HepG2 (cell line): ENCODE data around the gene GCN1. TPM values are rescaled to one million over a fixed set of nuclear protein-coding genes. Genes with fewer than 3 reads are reported as not detected.
A peak's percentile ranks its signal among the peaks of the same experiment; 100 is the strongest.

Experiments
- CENPT ChIP-seq: sonication (generic); formaldehyde crosslinking; IDR thresholded peaks from 2 replicates; pipeline ENCODE4 v1.8.0; 2022; ENCODE audit warnings: low read depth, mild to moderate bottlenecking, moderate library complexity, missing genetic modification reagents
- CREBL2 ChIP-seq: sonication (generic); formaldehyde crosslinking; IDR thresholded peaks from 2 replicates; pipeline ENCODE4 v1.8.1; 2023; ENCODE audit warnings: missing genetic modification reagents, mild to moderate bottlenecking, borderline replicate concordance
- ELF3 ChIP-seq: IDR thresholded peaks from 2 replicates; pipeline ENCODE4 v1.6.1; 2016; ENCODE audit warnings: missing genetic modification reagents, missing compliant biosample characterization
- GLMP ChIP-seq: sonication (generic); formaldehyde crosslinking; IDR thresholded peaks from 2 replicates; pipeline ENCODE4 v1.9.0; 2021; ENCODE audit warnings: missing genetic modification reagents, mild to moderate bottlenecking, borderline replicate concordance
- MEIS2 ChIP-seq: sonication (generic); formaldehyde crosslinking; IDR thresholded peaks from 2 replicates; pipeline ENCODE4 v1.9.0; 2021; ENCODE audit warnings: mild to moderate bottlenecking, missing genetic modification reagents
- PHB2 ChIP-seq: fragments of 450-650 bp; IDR thresholded peaks from 2 replicates; pipeline ENCODE4 v1.6.1; 2018; ENCODE audit not compliant: partially characterized antibody
- SNAPC2 ChIP-seq: sonication (generic); formaldehyde crosslinking; IDR thresholded peaks from 2 replicates; pipeline ENCODE4 v1.8.1; 2022; ENCODE audit warnings: mild to moderate bottlenecking, missing genetic modification reagents
- TCF7 ChIP-seq: sonication (generic); IDR thresholded peaks from 2 replicates; pipeline ENCODE4 v1.6.1; 2016; ENCODE audit warnings: antibody characterized with exemption, low read depth
- TGIF2 ChIP-seq: IDR thresholded peaks from 2 replicates; pipeline ENCODE4 v1.6.1; 2016; ENCODE audit warnings: control low read depth, missing compliant biosample characterization
- USF2 ChIP-seq, 2 experiments: sonication (generic) in 1 of 2; formaldehyde crosslinking in 1 of 2; IDR thresholded peaks; 2 replicates each; pipeline versions ENCODE4 v1.5.1 to v1.6.1; 2011 to 2020; ENCODE audit warnings: borderline replicate concordance in 1 of 2, low read depth in 1 of 2, low read length in 1 of 2, mild to moderate bottlenecking in 1 of 2, missing genetic modification reagents in 1 of 2, moderate library complexity in 1 of 2
- YEATS2 ChIP-seq: sonication (generic); formaldehyde crosslinking; IDR thresholded peaks from 2 replicates; pipeline ENCODE4 v1.4.0; 2020; ENCODE audit warnings: missing genetic modification reagents, borderline replicate concordance
- ZBTB34 ChIP-seq: sonication (generic); formaldehyde crosslinking; IDR thresholded peaks from 2 replicates; pipeline ENCODE4 v1.8.0; 2022; ENCODE audit warnings: mild to moderate bottlenecking, missing genetic modification reagents
- polyA plus RNA-seq, 8 experiments: library from polyadenylated mRNA; depleted of rRNA in 3 of 8; stranded (reverse) in 7 of 8; unstranded in 1 of 8; fragments of >200 nt; fragmentation: Illumina TruSeq in 4 of 8; extraction: Trizol in 4 of 8; gene quantifications; 2 replicates each; pipeline versions ENCODE4 v1.2.1 to v1.2.3, GENCODE V29; 2011 to 2016; ENCODE audit warnings: low read depth in 4 of 8, missing spikeins in 1 of 8, mixed read lengths in 1 of 8; ENCODE audit not compliant: insufficient read depth in 1 of 8
- total RNA-seq, 5 experiments: library from RNA; depleted of rRNA; stranded (reverse); fragments of >200 nt; fragmentation: Illumina TruSeq; extraction: Trizol; gene quantifications; 2 replicates each; pipeline ENCODE4 v1.2.3, GENCODE V29; 2016; ENCODE audit warnings: low read depth in 1 of 5
- TF ChIP-seq, protein P1 (sequence below): sonication (generic); formaldehyde crosslinking; IDR thresholded peaks from 2 replicates; pipeline ENCODE4 v1.4.0; 2020; ENCODE audit warnings: missing genetic modification reagents

The GCN1 gene
- total and polyA plus RNA-seq, 2 of the 13 experiments (the other 11 are each of a cell fraction or from before 2014, with no cell fraction given): 58.2 to 83.0 TPM

DNA sequence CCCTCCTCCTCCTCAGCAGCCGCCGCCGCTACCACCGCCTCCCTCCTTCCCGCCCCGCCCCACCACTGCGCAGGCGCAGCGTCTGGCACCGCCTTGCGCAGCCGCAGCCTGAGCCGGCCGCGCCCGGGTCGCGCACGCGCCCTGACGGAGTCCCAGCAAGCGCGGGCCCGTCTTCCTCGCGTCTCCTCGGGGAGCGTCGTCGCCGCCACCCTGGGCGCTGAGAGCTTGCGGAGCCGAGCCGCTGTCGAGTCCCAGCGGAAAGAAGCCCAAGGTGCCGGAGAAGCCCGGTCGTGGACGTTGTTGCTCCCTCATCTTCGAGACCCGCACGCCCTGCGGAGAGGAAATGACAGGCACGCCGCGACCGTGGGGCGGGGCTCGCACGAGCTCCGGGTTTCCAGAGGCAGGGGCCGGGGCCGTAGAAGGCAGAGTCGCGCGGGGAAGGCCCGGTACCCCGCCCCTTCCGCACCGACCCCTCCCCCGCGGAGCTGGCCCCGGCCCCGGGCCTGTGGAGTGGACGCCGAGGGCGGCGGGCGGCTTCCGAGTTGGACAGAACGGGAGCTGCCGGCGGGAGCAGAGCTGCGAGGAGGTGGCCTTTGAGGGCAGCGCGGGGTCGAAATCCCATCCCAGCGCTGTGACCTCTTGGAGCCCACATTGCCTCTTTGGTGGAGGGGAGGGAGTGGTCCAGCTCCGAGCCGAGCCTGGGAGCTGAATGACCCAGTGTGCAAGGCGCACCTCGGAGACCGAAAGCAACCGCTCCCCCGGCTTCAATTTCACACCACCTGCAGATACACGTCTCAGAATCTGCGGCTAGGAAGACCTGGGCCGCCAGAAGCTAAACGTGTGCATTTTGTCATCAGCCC, 77.5 kb downstream of the GCN1 start (continued):
- TF ChIP-seq, protein P1, sequence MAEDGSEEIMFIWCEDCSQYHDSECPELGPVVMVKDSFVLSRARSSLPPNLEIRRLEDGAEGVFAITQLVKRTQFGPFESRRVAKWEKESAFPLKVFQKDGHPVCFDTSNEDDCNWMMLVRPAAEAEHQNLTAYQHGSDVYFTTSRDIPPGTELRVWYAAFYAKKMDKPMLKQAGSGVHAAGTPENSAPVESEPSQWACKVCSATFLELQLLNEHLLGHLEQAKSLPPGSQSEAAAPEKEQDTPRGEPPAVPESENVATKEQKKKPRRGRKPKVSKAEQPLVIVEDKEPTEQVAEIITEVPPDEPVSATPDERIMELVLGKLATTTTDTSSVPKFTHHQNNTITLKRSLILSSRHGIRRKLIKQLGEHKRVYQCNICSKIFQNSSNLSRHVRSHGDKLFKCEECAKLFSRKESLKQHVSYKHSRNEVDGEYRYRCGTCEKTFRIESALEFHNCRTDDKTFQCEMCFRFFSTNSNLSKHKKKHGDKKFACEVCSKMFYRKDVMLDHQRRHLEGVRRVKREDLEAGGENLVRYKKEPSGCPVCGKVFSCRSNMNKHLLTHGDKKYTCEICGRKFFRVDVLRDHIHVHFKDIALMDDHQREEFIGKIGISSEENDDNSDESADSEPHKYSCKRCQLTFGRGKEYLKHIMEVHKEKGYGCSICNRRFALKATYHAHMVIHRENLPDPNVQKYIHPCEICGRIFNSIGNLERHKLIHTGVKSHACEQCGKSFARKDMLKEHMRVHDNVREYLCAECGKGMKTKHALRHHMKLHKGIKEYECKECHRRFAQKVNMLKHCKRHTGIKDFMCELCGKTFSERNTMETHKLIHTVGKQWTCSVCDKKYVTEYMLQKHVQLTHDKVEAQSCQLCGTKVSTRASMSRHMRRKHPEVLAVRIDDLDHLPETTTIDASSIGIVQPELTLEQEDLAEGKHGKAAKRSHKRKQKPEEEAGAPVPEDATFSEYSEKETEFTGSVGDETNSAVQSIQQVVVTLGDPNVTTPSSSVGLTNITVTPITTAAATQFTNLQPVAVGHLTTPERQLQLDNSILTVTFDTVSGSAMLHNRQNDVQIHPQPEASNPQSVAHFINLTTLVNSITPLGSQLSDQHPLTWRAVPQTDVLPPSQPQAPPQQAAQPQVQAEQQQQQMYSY (CRISPR knock-in tag): 0 out of 2 replicates have a peak, but pooled peaks have one; percentile 29
- TF ChIP-seq CENPT (CRISPR knock-in tag): peak; percentile 79; the same call in 1 of the 2 replicates
- TF ChIP-seq TCF7: no peak
- peak; percentile 65 for TF ChIP-seq ELF3 (CRISPR knock-in tag)
- TF ChIP-seq ZBTB34 (CRISPR knock-in tag): no peak
- TF ChIP-seq MEIS2 (CRISPR knock-in tag): no peak; the same call in 1 of the 2 replicates
- no peak for TF ChIP-seq GLMP (CRISPR knock-in tag)
- no peak for TF ChIP-seq USF2 (IDR thresholded peaks at IDR 0.05; ENCODE audit: low read depth, low read length)
- TF ChIP-seq USF2 (CRISPR knock-in tag; IDR thresholded peaks at IDR 0.05; ENCODE audit: borderline replicate concordance): no peak
- TF ChIP-seq TGIF2: peak; percentile 85; the same call in 1 of the 2 replicates
- TF ChIP-seq YEATS2: no peak
- TF ChIP-seq SNAPC2 (CRISPR knock-in tag): 0 out of 2 replicates have a peak, but pooled peaks have one; percentile 95
- no peak for TF ChIP-seq PHB2
- TF ChIP-seq CREBL2 (CRISPR knock-in tag): no peak; the same call in 1 of the 2 replicates
